ENCODE data around the gene SPATA20.

DNA sequence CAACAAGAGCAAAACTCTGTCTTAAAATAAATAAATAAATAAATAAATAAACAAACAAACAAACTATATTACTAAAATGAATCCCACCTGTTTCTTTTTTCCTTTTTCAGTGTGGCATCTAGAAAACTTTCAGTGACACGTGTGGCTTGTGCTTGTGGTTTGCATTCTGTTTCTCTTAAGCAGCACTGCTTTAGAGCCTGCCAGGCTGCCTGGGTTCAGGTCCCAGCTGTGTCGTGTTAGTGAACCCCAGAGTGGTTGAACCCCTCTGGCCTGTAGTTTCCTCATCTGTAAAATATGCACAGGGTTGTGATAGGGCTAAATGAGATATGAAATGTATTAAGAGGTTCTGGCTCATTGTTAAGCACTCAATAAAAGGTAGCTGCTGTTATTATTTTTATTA is 26.5 kb upstream of the SPATA20 start:
- TF ChIP-seq POLR2A (IDR thresholded peaks at IDR 0.05): no peak
- TF ChIP-seq, protein P1, sequence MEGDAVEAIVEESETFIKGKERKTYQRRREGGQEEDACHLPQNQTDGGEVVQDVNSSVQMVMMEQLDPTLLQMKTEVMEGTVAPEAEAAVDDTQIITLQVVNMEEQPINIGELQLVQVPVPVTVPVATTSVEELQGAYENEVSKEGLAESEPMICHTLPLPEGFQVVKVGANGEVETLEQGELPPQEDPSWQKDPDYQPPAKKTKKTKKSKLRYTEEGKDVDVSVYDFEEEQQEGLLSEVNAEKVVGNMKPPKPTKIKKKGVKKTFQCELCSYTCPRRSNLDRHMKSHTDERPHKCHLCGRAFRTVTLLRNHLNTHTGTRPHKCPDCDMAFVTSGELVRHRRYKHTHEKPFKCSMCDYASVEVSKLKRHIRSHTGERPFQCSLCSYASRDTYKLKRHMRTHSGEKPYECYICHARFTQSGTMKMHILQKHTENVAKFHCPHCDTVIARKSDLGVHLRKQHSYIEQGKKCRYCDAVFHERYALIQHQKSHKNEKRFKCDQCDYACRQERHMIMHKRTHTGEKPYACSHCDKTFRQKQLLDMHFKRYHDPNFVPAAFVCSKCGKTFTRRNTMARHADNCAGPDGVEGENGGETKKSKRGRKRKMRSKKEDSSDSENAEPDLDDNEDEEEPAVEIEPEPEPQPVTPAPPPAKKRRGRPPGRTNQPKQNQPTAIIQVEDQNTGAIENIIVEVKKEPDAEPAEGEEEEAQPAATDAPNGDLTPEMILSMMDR (IDR thresholded peaks at IDR 0.05): no peak
